ENCODE measurements around the gene CABP5.

The CABP5 gene

GRCh38 chr19:48030073-48030472 is 13.8 kb downstream of the CABP5 start:
- no peak for DNase-seq (ENCODE audit: low read depth)

- no peak for DNase-seq (ENCODE audit: low read depth)
Observed at GRCh38 chr19:48029431-48029830, 14.4 kb downstream of the CABP5 start.

GRCh38 chr19:48025480-48025879 is 18.4 kb downstream of the CABP5 start:
- no peak for DNase-seq (ENCODE audit: low read depth)

DNA sequence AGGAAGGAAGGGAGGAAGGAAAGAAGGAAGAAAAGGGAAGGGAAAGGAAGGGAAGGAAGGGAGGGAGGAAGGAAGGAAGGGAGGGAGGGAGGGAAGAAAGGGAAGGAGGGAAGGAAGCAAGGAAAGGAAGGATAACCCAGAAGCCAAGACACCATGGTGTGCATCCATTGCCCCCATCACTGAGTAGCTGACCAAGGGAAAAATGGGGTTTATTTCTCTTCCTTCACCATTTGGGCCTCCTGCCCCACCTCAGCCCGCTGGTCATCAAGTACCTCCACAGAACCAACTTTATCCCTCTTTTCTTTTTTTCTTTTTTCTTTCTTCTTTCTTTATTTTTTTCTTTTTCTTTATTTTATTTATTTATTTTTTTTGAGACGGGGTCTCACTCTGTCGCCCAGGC is 20.4 kb downstream of the CABP5 start:
- DNase-seq (ENCODE audit: low read depth), result no peak

- no peak for DNase-seq (ENCODE audit: low read depth)
Observed at GRCh38 chr19:48023011-48023410, 20.9 kb downstream of the CABP5 start.

DNA sequence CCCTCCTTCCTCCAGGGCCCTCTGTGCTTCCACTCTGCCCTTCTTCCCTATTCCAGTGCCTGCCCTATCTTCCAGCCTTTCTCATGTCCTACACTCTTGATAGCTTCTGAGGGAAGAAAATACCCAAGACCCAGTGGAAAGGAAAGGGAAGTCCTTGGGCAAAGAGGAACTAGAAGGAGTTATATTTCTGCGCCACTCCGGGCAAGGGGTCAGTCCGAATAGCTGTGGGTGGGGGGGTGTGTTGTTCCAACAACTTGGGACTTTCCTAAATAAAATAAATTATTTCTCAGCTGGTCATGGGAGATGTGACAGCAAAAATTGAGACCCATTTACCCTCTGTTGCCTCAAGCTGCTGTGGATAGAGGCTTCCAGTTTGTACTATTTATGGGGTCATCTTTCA is 23.2 kb downstream of the CABP5 start:
- DNase-seq (ENCODE audit: low read depth), result no peak

DNA sequence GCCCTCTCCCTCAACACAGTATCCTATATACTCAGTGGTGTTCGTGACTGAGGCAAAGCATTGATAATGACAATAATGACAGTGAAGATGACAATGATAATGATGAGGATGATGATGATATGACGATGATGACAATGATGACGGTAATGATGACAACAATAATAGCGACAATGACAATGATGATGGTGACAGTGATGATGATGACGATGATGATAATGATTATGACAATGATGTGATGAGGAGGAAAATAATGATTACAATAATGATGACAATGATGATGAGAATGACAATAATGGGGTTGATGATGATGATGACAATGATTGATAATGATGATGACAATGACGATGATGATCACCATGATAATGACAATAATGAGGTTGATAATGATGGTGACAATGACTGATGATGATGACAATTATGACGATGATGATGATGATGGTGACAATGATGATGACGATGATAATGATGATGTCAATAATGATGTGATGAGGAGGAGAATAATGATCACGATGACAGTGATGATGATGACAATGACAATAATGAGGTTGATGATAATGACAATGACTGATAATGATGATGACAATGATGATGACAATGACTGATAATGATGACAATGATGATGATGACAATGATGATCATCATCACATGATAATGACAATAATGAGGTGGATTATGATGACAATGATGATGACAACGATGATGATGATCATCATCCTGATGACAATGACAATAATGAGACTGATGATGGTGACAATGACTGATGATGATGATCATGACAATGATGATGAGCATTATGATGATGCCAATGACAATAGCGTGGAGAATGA is 32.7 kb downstream of the CABP5 start:
- no peak for DNase-seq (ENCODE audit: low read depth)

DNA sequence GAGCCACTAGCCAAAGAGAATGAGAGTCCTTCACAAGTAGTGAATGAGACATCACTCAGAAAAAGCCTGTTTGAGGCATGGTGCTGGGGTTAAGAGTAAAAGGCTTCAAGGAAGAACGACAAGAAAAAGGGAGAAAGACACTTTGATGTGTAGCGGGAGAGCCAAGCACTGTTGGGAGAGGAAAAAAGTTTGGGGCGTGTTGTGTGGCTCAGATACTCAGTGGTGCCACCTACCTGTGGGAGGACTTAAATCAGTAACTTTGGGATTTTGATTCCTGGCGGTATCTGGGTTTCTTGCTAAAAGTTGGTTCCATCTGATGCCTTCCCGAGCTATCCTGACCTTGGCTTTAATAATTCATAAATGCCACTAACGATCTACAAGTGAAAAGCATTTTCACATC is 37.1 kb downstream of the CABP5 start:
- DNase-seq (ENCODE audit: low read depth), result no peak

DNA sequence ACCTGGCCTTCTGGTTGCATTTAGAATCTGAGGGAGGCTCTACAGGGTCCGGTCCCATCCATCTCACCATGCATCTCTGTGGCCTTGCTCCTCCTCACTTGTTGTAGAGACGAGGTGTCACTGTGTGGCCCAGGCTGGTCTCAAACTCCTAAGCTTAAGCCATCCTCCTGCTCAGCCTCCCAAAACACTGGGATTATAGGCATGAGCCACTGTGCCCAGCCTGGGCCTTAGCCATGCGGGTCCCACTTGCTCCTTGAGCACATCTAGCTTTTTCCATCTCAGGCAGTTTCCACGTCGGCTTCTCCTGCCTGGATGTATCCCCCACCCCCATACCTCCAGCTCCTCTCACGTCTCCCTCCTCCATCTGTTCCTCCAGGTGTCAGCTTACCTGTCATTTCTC is 39.6 kb downstream of the CABP5 start:
- no peak for DNase-seq (ENCODE audit: low read depth)

DNA sequence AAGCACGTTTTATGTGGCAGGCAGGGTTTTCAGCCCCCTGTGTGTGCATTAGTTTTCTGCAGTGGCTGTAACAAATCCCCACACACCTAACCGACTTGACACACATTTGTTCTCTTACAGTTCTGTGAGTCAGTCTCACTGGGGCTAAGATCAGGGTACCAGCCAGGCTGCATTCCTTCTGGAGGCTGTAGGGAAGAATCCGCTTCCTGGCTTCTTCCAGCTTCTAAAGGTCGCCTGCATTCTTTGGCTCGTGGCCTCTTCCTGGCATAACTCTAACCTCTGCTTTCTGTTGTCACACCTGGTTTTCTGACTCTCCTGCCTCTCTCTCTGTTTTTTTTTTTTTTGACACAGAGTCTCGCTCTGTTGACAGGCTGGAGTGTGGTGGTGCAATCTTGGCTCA is 43.0 kb downstream of the CABP5 start:
- no peak for DNase-seq (ENCODE audit: low read depth)

- no peak for DNase-seq (ENCODE audit: low read depth)
Observed at GRCh38 chr19:47998800-47999199, 45.1 kb downstream of the CABP5 start.

DNA sequence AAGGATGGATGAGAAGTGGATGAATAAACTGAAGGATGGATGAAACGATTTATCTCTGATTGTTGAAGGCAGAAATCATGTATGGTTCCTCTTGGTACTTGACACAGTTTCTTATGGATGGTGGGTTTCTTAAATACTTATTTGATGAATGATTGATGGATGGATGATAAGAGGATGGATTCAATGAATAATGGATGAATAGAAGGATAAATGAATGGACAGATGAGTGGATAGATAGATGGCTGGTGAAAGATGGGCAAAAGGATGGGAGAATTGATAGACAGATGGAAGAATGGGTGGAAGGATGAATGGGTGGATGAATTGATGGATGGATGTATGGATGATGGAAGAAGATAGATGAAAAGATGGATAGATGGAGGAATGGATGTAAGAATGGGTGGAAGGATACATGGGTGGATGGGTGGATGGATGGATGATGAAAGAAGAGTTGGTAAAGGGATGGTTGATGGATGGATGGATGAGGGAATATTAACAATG is 47.6 kb downstream of the CABP5 start:
- no peak for DNase-seq (ENCODE audit: low read depth)

- DNase-seq (ENCODE audit: low read depth), result no peak
Observed at GRCh38 chr19:47994209-47994802, 49.6 kb downstream of the CABP5 start, which contains the start of gene ELSPBP1. Gene ELSPBP1 (plus strand): TSS chr19:47994632. CDS start chr19:48008668, 14,036 bp downstream.

GRCh38 chr19:47992070-47992469 is 51.8 kb downstream of the CABP5 start, which contains the start of gene BSPH1:
Gene BSPH1 (minus strand): TSS chr19:47992170. CDS start chr19:47992081, 89 bp downstream.
- DNase-seq (ENCODE audit: low read depth), result no peak

- DNase-seq (ENCODE audit: low read depth), result no peak
Observed at GRCh38 chr19:47991191-47991808, 52.6 kb downstream of the CABP5 start.
